CD4-positive, alpha-beta T cell treated with Interleukin-15 for 1 hour (primary cell): ENCODE results near the gene ZKSCAN8.

Source experiments
- DNase-seq: peaks from one replicate; pipeline ENCODE4 v3.0.0-alpha.2; 2020

Gene ZKSCAN8

GRCh38 chr6:28207510-28208110, 65.9 kb downstream of the ZKSCAN8 start:
- DNase-seq = no peak

- no peak for DNase-seq
These were observed 66.5 kb downstream of the ZKSCAN8 start for GRCh38 chr6:28208111-28208659.
